Measurements from ENCODE around the gene PPP4R4.
"Not testable (repeated sequence)": the region's sequence is repeated elsewhere in the genome, so short reads cannot be mapped to it uniquely, and the experiment has no call there.

The PPP4R4 gene

DNA sequence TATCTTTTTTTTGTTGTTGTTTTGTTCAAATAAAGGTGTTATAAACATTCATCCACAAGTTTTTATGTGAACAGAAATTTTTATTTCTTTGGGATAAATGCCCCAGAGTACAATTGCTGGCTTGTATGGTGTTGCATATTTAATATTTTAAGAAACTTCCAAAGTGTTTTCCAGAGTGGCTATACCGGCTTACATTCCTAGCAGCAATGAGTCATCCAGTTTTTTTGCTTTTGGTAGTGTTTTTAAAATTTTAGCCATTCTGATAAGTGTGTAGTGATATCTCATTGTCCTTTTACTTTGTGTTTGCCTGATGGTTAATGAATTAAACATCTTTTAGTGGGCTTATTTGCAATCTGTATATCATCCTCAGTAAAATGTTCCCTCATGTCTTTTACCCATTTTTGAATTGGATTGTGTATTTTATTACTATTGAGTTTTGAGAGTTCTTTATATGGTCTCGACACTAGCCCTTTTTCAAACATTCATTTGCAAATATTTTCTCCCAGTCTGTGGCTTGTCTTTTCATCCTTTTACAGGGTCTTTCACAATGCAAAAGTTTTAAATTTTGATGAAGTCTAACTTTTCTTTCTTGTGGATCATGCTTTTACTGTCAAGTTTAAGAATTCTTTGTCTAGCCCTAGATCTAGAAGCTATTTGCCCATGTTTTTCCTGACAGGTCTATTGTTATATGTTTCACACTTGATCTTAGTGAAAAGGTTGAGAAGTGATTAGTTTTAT, 29.5 kb downstream of the PPP4R4 start:
- no peak overlapping the region for H3K4me3 ChIP-seq (ENCODE audit: low read depth, low read length)
- TF ChIP-seq, protein P1, sequence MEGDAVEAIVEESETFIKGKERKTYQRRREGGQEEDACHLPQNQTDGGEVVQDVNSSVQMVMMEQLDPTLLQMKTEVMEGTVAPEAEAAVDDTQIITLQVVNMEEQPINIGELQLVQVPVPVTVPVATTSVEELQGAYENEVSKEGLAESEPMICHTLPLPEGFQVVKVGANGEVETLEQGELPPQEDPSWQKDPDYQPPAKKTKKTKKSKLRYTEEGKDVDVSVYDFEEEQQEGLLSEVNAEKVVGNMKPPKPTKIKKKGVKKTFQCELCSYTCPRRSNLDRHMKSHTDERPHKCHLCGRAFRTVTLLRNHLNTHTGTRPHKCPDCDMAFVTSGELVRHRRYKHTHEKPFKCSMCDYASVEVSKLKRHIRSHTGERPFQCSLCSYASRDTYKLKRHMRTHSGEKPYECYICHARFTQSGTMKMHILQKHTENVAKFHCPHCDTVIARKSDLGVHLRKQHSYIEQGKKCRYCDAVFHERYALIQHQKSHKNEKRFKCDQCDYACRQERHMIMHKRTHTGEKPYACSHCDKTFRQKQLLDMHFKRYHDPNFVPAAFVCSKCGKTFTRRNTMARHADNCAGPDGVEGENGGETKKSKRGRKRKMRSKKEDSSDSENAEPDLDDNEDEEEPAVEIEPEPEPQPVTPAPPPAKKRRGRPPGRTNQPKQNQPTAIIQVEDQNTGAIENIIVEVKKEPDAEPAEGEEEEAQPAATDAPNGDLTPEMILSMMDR (IDR thresholded peaks at IDR 0.05; ENCODE audit: borderline replicate concordance, insufficient read depth, low read depth, low read length): no peak

DNA sequence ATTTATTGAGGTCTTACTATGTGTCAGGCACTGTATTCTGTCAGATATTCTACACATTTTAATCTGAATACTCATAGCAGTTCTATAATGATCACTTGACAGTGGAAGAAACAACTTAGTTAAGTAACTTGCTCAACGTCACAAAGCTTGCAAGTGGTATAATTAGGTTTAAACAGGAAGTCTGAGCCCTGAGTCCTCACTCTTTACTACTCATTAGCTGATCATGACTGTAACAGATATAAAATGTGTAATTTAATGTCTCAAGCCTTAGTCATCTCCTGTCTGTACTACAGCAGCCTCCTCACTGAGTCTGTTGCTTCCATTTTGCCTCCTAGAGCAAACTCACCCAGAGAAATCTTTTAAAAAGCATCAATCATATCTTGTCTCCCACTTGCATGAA, 38.9 kb downstream of the PPP4R4 start:
- no peak overlapping the region for H3K4me3 ChIP-seq (ENCODE audit: low read depth, low read length)
- TF ChIP-seq, protein P1 (IDR thresholded peaks at IDR 0.05; ENCODE audit: borderline replicate concordance, insufficient read depth, low read depth, low read length): no peak

DNA sequence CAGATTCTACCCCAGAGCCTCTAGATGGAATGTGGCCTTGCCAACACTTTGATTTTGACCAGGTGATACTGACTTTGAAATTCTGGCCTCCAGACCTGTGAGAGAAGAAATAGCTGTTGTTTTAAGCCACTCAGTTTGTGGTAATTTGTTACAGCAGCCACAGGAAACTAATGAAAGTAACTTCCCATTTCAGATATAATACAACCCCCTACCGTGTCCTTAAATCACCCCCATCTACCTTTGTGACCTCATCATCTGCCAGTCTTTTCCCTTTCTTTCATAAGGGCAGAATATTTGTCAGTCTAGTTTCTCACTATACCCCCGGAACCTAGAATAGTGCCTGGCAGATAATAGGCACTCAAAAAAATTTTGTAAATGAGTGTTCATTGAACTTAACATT, 39.6 kb downstream of the PPP4R4 start:
- TF ChIP-seq, protein P1 (IDR thresholded peaks at IDR 0.05; ENCODE audit: borderline replicate concordance, insufficient read depth, low read depth, low read length): no peak
- no peak overlapping the region for H3K4me3 ChIP-seq (ENCODE audit: low read depth, low read length)

DNA sequence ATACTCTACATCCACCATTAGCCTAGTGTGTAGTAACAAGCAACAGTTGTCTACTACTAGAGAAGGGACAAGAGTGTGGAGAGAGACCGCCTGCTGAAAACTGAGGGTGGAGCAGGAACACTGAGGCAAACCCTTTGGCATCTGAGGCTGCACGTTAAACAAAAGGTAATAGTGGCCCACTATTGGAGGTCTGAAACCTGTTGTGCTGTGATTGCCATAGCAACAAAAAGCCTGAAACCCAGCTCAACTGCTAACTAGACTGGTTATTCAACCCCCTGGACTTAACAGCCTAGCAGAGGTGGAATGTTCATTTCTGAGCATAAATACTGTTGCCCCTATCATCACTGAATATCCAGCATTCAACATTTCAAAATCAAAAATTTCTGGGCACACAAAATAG, 43.0 kb downstream of the PPP4R4 start:
- H3K4me3 ChIP-seq (ENCODE audit: low read depth, low read length): no peak overlapping the region
- TF ChIP-seq, protein P1 (IDR thresholded peaks at IDR 0.05; ENCODE audit: borderline replicate concordance, insufficient read depth, low read depth, low read length): no peak

DNA sequence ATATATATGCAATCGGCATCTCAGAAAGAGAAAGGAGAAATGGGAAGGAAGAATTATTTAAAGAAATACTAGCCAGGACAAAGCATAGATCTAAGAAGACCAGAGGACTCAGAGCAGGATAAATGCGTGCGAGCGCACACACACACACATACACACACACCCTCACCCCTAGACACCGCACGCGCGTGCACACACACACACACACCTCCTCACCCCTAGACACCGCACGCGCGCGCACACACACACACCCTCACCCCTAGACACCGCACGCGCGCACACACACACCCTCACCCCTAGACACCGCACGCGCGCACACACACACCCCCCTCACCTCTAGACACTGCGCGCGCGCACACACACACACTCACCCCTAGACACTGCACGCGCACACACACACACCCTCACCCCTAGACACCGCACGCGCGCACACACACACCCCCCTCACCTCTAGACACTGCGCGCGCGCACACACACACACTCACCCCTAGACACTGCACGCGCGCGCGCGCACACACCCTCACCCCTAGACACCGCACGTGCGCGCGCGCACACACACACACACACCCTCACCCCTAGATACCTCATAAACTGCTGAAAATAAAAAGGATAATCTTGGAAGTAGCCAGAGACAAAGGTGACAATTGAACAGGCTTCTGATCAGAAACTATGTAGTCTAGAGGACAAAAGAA, 44.2 kb downstream of the PPP4R4 start:
- H3K4me3 ChIP-seq (ENCODE audit: low read depth, low read length): not testable (repeated sequence)

DNA sequence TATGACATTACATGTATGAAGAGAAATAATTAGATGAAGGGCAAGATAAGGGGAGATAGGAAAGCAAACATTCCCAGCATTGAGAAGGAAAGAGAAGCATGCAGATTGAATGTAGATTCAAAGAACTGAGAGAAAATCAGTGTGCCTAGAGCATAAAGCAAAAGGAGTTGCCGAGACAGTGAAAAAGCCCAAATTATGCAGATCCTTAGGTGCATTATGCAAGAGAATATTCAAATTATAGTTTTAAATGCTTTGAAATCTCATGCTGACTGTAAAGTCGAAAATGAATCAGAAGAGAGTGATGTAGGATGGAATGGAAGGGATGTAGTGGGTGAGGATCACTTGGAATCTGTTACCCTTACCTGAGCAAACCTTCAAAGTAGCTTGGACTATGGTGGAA, 49.9 kb downstream of the PPP4R4 start:
- no peak overlapping the region for H3K4me3 ChIP-seq (ENCODE audit: low read depth, low read length)
- TF ChIP-seq, protein P1 (IDR thresholded peaks at IDR 0.05; ENCODE audit: borderline replicate concordance, insufficient read depth, low read depth, low read length): no peak

DNA sequence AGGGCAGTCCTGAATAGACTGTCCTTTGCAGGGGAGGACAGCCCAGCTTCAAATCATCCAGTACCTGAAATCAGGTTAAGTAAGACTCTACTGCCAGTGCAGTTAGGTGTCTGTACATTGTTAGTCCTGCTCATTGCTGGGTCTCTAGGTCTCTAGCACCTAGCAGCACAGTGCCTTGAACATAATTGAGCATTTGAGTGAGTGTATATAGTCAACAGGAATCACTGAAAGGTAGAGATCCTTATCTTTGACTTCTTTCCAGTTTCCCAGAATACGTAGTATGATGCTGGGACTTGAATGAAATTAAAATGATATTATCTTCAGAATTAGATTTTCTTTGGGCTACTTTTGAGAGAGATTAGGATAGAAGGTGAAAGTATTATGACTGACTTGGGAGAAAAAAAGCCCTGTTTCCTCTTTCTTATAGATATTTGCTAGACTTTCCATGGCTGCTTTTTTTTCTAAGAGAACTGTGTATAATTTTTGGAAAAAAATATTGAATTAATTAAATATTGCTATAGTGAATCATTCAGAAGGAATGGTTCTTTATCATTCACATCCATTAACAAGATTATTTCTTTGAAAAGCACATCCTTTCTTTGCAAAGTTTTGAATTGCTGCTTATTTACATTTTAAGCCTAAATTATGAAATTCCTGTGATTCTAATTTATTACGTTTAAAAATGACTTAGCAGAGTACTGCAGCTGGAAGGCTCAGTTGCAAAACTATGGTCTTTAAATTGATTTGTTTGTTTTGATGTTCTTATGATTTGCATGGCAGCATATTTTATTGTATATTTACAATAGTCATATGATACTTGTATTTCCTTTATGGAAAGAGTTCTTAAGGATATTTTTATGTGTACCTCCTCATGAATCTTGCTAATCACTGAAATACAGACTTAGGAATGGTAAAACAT, 51.6 kb downstream of the PPP4R4 start:
- no peak overlapping the region for H3K4me3 ChIP-seq (ENCODE audit: low read depth, low read length)
- TF ChIP-seq, protein P1 (IDR thresholded peaks at IDR 0.05; ENCODE audit: borderline replicate concordance, insufficient read depth, low read depth, low read length): no peak

Measured in GM12875 (cell line).